Spleen (tissue), 11 donors: ENCODE results near the gene UIMC1. TPM values are rescaled to one million over a fixed set of nuclear protein-coding genes. Genes with fewer than 3 reads are reported as not detected.

Experiments used
- DNase-seq: peaks from one replicate; pipeline ENCODE4 v3.0.0-alpha.2; 2020
- H3K27ac ChIP-seq, 8 donors: fragments of 200-600 bp; sonication (generic) in 7 of 8; 1 replicate in 4 of 8; 2 replicates in 4 of 8; pipeline versions ENCODE4 v1.5.0 to v1.8.0; 2016 to 2021; ENCODE audit warnings: inconsistent platforms in 4 of 8, mild to moderate bottlenecking in 4 of 8, moderate library complexity in 1 of 8
- H3K27me3 ChIP-seq, 7 donors: fragments of 200-600 bp; sonication (generic) in 6 of 7; replicated peaks in 1 of 7; 1 replicate in 4 of 7; 2 replicates in 3 of 7; pipeline versions ENCODE4 v1.5.0 to v1.8.0; 2016 to 2021; ENCODE audit warnings: inconsistent platforms in 3 of 7, mild to moderate bottlenecking in 1 of 7
- H3K36me3 ChIP-seq, 6 donors: fragments of 200-600 bp; sonication (generic) in 5 of 6; 1 replicate in 4 of 6; 2 replicates in 2 of 6; pipeline versions ENCODE4 v1.5.0 to v1.8.0; 2016 to 2021; ENCODE audit warnings: inconsistent platforms in 2 of 6
- H3K4me1 ChIP-seq, 6 donors: fragments of 200-600 bp; sonication (generic) in 5 of 6; 1 replicate in 3 of 6; 2 replicates in 3 of 6; pipeline versions ENCODE4 v1.5.0 to v1.8.0; 2016 to 2021; ENCODE audit warnings: inconsistent platforms in 3 of 6
- H3K4me3 ChIP-seq, 8 donors: fragments of 200-600 bp; sonication (generic) in 7 of 8; 1 replicate in 4 of 8; 2 replicates in 4 of 8; pipeline versions ENCODE4 v1.5.0 to v1.8.0; 2016 to 2021; ENCODE audit warnings: inconsistent platforms in 4 of 8, mild to moderate bottlenecking in 4 of 8, moderate library complexity in 2 of 8
- H3K9me3 ChIP-seq, 8 donors: fragments of 200-600 bp; sonication (generic) in 7 of 8; 1 replicate in 4 of 8; 2 replicates in 4 of 8; pipeline versions ENCODE4 v1.5.0 to v1.8.0; 2016 to 2021; ENCODE audit warnings: inconsistent platforms in 4 of 8
- CTCF ChIP-seq, 11 experiments: fragments of 200-600 bp in 7 of 11; fragments of 450-650 bp in 4 of 11; sonication (generic) in 4 of 11; IDR thresholded peaks in 8 of 11; conservative IDR thresholded peaks in 3 of 11; 1 replicate in 7 of 11; 2 replicates in 4 of 11; pipeline versions ENCODE4 v1.4.0 to v1.8.0; 2016 to 2021; ENCODE audit warnings: antibody characterized with exemption in 11 of 11, inconsistent platforms in 4 of 11, mild to moderate bottlenecking in 1 of 11
- POLR2A ChIP-seq, 3 donors: fragments of 450-650 bp; IDR thresholded peaks; one replicate each; pipeline ENCODE4 v1.5.1; 2017; ENCODE audit warnings: antibody characterized with exemption in 3 of 3, mild to moderate bottlenecking in 1 of 3
- POLR2AphosphoS5 ChIP-seq, 3 donors: sonication (generic); formaldehyde crosslinking; IDR thresholded peaks; one replicate each; pipeline ENCODE4 v1.5.1; 2017; ENCODE audit warnings: antibody characterized with exemption in 3 of 3
- WGBS, 5 donors: extraction: QIAGEN DNeasy Blood & Tissue Kit in 3 of 5; methylation state at CpG; one replicate each; pipeline versions ENCODE4 v1.1.5 to v1.1.7; 2013 to 2018; 5-methylcytosine and 5-hydroxymethylcytosine counted together
- intact Hi-C: fragments of 100-400 bp; cut with DNase I; formaldehyde crosslinking; loops from one replicate; pipeline ENCODE4 v1.15.0; 2023; ENCODE audit warnings: low total_unique reads
- polyA plus RNA-seq, 3 donors: library from polyadenylated mRNA; stranded (reverse); fragments of 200-250 nt; gene quantifications; one replicate each; pipeline ENCODE4 v1.2.1, GENCODE V29; 2013
- total RNA-seq, 7 donors: library from RNA; depleted of rRNA in 3 of 7; stranded (reverse); fragments of >200 nt in 3 of 7; fragmentation: NEBNext Ultra II Directional in 4 of 7; extraction: Animal tissue kit (Norgen Biotek cat#: 25700) in 4 of 7; gene quantifications; one replicate each; pipeline versions ENCODE4 v1.1.0 to v1.2.1, GENCODE V29; 2016 to 2021
- donor health status: healthy with polysubstance abuse.
- donor health status: DM: no; HTN: no; CAD: no; lungs with moderate emphysema.
- donor health status: DM: no; HTN: no; CAD: no.
- donor health status: Bipolar disorder and iron deficiency.
- donor health status: healthy.
- donor health status: DM: no; HTN: no; CAD: no.
- donor health status: DM: yes; HTN: yes; CAD: no.

The UIMC1 gene
- total and polyA plus RNA-seq, 10 donors, result 34.4 to 81.8 (median 53.8) TPM

DNA sequence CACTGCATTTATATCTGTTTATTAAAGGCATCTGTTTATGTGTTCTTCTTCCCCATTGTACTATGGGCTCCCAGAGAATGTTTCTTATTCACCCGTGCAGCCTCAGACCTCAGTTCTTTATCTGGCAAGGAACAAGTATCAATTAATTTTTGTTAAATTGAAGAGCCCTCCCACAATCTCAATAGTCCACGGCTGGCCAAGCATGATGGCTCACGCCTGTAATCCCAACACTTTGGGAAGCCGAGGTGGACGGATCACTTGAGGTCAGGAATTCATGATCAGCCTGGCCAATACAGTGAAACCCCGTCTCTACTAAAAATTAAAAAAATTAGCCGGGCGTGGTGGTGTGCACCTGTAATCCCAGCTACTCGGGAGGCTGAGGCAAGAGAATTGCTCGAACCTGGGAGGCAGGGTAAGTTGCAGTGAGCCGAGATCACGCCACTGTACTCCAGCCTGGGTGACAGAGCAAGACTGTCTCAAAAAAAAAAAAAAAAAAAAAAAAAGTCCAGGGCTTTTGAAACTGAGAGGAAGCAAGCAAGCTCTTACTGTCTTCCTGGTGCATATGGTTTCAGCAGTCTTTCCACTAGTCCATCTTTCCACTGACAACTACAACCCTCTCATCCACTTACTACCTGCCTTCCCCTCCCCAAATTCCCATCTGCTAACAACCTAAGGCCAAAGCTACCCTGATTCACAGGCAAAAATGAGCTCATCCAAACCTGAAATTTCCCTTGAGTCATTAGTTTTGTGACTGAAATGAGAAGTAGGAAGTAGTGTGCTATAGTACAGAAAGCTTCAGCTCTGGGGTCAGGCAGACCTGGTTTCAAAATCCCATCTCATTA, 105.1 kb downstream of the UIMC1 start:
- no peak for TF ChIP-seq POLR2AphosphoS5 (IDR thresholded peaks at IDR 0.05)
- no peak for TF ChIP-seq POLR2A (IDR thresholded peaks at IDR 0.05)
- TF ChIP-seq CTCF (IDR thresholded peaks at IDR 0.05 in 8 of 11, conservative IDR thresholded peaks at IDR 0.05 in 3 of 11), result no peak
- DNase-seq, result no peak
- WGBS, 5 donors, result 76 to 92% (median 82%) methylated on average over 12 of the region's 12 CpGs
- peaks cover 2 to 48% (median 41%) of the 10 kb centered on the region in 6 donors for H3K36me3 ChIP-seq
- no peaks in the 10 kb centered on the region for H3K27me3 ChIP-seq
- H3K4me3 ChIP-seq, result no peak overlapping the region
- peaks cover 6 to 63% (median 27%) of the 10 kb centered on the region in 6 donors for H3K4me1 ChIP-seq
- peak overlapping the region in 7 of 8 donors; percentile 65 to 89 (median 85) for H3K27ac ChIP-seq
- intact Hi-C loops, result no loop called here
- no peaks in the 10 kb centered on the region for H3K9me3 ChIP-seq

GRCh38 chr5:176900780-176901204, 105.8 kb downstream of the UIMC1 start:
- peak in 2 of 3 donors; percentile 32 to 40 for TF ChIP-seq POLR2AphosphoS5 (IDR thresholded peaks at IDR 0.05)
- no peak for TF ChIP-seq CTCF (IDR thresholded peaks at IDR 0.05 in 8 of 11, conservative IDR thresholded peaks at IDR 0.05 in 3 of 11)
- TF ChIP-seq POLR2A (IDR thresholded peaks at IDR 0.05), result no peak
- Histone ChIP-seq H3K27ac (peak overlapping the region in 7 of 8 donors; percentile 72 to 89 (median 85)), H3K27me3 (no peaks in the 10 kb centered on the region), H3K4me3 (peak overlapping the region in 1 of 8 donors; percentile 63), H3K9me3 (no peaks in the 10 kb centered on the region), H3K36me3 (peaks cover 2 to 41% (median 34%) of the 10 kb centered on the region in 6 donors), H3K4me1 (peaks cover 6 to 69% (median 31%) of the 10 kb centered on the region in 6 donors)
- DNase-seq, result no peak
- WGBS, 5 donors, result 82 to 93% (median 87%) methylated on average over 7 of the region's 7 CpGs
- intact Hi-C loops, result no loop called here

- no peaks in the 10 kb centered on the region for H3K9me3 ChIP-seq
- no peak for DNase-seq
- peaks cover 2 to 35% (median 28%) of the 10 kb centered on the region in 6 donors for H3K36me3 ChIP-seq
- WGBS, 5 donors, result 90 to 95% (median 91%) methylated on average over 4 of the region's 4 CpGs
- peak overlapping the region in 2 of 8 donors; percentile 30 to 63 for H3K4me3 ChIP-seq
- intact Hi-C loops, result no loop called here
- peak overlapping the region in 7 of 8 donors; percentile 72 to 89 (median 85) for H3K27ac ChIP-seq
- H3K4me1 ChIP-seq, result peaks cover 6 to 76% (median 32%) of the 10 kb centered on the region in 6 donors
- no peak for TF ChIP-seq CTCF (IDR thresholded peaks at IDR 0.05 in 8 of 11, conservative IDR thresholded peaks at IDR 0.05 in 3 of 11)
- H3K27me3 ChIP-seq, result no peaks in the 10 kb centered on the region
Measured at GRCh38 chr5:176899946-176900779, 106.4 kb downstream of the UIMC1 start.
